CD4-positive, alpha-beta T cell treated with Interleukin-15 for 1 hour (primary cell): ENCODE results near the gene LILRB5.
"Not testable (repeated sequence)": the region's sequence is repeated elsewhere in the genome, so short reads cannot be mapped to it uniquely, and the experiment has no call there.

Source experiments
- DNase-seq: peaks from one replicate; pipeline ENCODE4 v3.0.0-alpha.2; 2020

LILRB5 gene

DNA sequence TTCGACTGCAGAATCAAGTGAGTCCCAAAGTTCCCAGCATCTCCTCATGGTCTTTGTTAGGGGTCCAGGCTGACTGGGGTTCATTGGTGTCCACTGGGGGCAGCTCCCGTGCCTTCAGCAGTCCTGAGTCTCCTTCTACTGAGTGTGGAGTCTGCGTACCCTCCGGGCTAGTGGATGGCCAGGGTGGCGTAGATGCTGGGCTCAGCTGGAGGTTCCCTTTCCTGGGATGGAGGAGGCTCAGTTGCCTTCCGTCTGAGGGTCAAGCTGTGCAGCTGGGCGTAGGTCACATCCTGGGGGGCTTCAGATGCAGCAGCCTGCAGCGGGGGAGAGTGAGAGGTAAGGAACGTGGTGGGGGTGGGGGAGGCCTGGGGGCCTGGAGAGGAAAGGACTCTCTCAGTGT lies 17.4 kb upstream of the LILRB5 start:
- not testable (repeated sequence) for DNase-seq

GRCh38 chr19:54273821-54274220 lies 16.7 kb upstream of the LILRB5 start:
- DNase-seq, result no peak

DNA sequence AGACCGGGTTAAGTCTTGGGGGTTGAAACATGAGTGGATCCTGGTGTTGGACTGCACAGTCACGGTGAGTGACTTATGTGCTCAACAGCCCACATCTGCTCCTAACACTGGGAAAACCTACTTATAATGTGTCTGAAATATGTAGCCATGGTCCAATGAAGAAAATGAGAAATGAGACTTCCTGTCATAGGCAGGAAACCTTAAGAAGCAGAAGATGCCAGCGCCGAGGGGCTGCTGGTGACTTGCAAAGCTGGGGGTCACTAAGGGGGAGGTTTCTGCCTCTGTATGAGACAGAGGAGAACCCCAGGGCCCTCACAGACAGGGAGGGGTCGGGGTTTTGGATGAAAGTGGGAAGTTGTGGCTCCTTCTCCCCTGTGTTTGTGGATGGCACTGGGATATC lies 15.1 kb upstream of the LILRB5 start:
- peak; percentile 43 for DNase-seq

DNA sequence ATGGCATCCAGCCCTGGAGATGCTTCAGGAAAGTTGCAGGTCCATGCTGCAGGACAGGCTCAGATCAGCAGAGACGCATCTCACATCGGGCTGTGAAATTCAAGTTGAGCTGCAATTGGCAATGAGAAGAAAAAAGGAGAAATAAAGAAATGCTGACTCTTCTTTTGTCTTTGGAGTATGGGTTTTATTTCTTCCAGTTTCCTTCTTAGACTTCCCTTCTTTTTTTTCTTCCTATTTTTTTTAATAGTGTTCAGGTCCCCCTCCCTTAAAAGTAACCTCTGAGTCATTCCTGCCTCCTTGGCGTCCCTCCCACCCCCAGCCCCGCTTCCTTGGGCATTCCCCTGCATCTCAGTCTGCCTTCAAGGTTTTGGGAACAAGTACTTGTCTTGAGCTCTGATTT lies 14.5 kb upstream of the LILRB5 start:
- peak; percentile 59 for DNase-seq

DNA sequence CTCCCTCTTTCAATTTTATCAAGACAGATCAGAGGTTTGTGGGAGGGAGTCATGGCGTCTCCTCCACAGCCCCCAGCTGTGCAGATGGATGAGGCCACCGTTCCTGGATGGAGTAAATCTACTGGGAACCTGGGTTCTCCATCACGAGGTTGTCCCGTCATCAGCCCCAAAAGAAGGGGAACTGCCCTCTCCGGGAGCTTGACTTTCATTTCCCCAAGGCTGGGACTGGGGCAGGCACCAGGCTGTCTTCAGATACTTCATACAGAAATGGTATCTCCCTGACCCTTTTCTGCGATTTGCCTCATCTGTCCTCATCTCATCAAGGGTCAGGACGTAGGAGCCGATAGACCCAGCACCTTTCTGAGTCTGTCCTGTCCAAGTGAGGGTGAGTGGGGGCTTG lies 14.0 kb upstream of the LILRB5 start:
- DNase-seq, result peak; percentile 59

DNA sequence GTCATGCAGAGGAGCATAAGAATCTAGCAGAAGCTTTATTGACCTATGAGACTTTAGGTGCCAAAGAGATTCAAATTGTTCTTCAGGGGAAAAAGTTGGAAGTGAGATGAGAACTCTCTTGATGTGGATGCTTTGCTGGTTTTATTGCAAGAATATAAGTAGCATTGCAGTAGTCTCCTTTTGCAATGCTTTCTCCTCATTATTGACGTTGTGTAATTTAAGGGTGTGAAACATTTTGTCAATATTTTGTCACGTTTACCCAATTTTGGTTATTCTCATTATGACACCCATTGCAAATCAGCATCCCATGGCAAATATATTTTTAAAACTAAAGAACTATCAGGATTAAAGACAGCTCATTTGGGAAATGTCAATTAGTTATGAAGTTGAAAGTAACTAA lies 11.9 kb upstream of the LILRB5 start:
- DNase-seq, result no peak

DNA sequence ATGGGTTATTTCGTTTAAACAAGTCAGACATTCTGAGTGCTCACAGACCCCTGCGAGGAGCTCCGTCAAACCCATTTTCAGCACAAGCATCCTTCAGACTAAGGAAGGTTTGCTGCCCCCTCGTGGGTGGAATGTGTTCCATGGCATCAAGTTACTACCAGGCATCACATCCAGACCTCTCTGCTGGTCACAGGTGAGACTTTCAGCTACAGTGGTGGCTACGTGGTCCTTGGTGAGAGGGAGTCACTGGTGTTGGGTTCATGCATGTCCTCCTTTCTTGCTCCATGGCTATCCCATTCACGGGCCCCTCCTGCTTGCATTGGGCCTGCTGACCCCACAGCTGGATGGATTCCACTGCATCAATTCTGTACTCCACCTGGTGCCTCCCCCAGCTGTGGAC lies 9.1 kb upstream of the LILRB5 start:
- peak; percentile 67 for DNase-seq

DNA sequence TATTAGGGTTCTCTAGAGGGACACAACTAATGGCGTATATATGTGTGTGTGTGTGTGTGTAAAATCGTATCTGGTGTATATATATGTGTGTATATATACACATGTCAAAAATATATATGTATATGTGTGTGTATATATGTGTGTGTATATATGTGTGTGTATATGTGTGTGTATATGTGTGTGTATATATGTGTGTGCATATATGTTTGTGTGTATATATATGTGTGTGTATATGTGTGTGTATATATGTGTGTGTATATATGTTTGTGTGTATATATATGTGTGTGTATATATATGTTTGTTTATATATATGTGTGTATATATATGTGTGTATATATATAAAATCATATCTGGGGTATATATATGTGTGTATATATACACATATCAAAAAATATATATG lies 5.4 kb upstream of the LILRB5 start:
- DNase-seq, result no peak

- DNase-seq, result peak; percentile 13
These were observed 5.0 kb upstream of the LILRB5 start for GRCh38 chr19:54262066-54262465.

DNA sequence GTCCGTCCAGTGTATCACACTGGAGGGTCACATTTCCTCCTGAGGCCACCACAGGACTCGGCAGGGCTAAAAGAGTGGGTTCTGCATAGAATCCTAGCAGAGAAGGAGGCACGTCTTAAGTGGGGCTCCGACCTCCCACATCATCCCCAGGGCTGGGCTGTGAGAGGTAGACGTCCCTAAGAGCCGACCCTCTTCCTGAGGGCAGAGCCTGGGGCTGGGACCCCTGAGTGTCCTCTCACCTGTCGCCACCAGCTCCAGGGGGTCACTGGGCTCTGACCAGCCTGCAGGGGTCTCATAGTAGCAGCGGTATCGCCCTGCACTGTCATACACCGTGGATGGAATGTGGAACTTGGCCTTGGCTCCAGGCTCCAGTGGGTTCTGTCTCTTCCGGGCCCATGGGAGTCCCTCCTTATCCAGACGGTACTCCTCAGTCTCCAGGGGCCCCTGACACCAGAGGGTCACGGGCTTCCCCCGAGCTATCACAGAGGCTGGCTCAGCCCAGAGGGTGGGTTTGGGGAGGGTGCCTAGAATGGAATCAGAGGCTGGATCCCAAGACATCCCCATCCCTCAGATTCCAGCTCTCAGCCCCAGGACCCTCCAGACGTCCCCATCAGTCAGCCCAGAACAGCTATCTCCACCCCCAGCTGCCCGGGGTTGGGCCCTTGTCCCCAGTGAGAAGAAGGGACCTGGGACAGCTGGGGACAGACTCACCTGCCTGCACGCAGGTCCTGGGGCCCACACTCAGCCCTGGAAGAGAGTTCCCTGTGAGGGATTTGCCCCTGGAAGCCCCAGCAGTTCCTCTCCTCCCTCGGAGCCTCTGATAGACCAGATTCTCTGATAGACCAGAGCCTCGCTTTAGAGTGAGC lies 590 bp downstream of the LILRB5 start:
- DNase-seq, result no peak

DNA sequence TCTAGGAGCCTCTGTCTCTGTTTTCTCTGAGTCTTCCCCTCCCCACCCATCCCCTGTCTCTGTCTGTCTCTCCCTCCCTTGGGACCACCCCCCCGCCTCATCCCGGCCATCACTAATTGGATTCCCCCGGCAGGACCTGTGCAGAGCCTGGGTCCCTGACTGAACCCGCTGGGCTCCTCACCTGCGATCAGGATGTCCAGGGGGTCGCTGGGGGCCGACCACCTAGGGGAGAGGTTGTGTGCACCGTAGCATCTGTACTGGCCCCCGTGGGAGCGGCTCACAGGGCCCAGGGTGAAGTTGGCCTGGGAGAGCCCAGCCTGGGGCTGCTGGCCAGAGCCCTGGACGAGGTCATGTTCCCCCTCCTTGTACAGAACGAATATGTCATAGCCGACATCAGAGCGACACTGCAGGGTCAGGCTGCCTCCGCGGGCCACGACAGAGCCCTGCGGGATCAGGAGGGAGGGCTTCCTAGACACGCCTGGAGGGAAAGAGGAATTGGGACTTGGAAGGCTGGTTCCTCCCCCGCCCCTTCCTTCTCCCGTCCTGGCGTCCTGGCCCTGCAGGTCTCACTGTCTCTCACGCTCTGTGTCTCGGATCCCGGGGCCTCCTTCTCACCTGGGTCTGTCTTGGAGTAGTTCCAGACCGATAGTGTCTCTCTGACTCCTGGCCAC lies 1.8 kb downstream of the LILRB5 start:
- DNase-seq, result no peak

GRCh38 chr19:54254195-54254906 lies 2.7 kb downstream of the LILRB5 start:
- no peak for DNase-seq

- no peak for DNase-seq
These were observed 3.5 kb downstream of the LILRB5 start for GRCh38 chr19:54253331-54254194.

DNA sequence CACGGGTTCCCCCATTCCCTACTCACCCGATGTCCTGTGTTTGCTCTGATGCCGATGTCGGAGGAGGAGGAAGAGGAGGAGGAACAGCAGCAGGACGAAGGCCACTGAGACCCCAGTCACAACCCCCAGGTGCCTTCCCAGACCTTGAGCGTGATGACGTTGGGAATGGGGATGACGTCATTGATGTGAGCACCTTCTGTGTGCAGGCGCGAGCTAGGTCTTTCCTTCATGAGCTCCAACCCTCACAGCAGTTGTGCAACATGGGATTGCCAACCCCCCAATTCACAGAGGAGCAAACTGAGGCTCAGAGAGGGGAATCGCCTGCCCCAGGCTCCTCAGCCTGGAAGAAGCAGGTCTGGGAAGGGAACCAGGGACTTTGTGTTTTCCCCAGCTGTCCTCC lies 4.2 kb downstream of the LILRB5 start:
- no peak for DNase-seq

GRCh38 chr19:54252243-54252642 lies 4.8 kb downstream of the LILRB5 start:
- DNase-seq, result no peak

- DNase-seq, result peak; percentile 76
These were observed 9.0 kb downstream of the LILRB5 start for GRCh38 chr19:54248016-54248601.

DNA sequence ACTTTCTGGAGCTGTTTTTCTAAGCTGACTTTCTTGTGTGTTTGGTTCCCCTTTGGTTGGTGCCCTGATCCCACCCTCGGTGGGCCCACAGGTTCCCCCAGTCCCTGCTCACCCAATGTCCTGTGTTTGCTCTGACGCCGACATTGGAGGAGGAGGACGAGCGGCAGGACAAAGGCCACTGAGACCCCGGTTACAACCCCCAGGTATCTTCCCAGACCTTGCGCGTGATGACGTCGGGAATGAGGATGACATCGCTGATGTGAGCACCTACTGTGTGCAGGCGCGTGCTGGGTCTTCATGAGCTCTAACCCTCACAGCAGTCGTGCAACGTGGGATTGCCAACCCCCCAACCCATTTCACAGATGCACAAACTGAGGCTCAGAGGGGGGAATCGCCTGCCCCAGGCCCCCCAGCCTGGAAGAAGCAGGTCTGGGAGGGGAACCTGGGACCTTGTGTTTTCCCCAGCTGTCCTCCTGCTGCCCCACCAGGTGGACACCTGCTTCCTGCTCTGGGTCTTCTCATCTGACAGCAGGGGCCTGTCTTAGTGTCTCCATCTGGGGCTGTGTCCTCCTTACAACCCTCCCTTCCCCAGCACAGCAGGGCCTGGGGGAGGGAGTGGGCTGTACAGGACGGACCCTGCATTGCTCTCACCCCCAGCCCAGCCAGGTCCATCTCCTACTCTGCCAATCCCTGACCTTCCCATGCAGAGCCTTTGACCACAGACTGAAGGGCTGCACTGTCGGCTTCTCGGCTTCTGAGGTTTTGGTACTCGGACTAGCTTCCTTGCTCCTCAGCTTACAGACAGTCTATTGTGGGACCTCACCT lies 9.8 kb downstream of the LILRB5 start:
- no peak for DNase-seq

DNA sequence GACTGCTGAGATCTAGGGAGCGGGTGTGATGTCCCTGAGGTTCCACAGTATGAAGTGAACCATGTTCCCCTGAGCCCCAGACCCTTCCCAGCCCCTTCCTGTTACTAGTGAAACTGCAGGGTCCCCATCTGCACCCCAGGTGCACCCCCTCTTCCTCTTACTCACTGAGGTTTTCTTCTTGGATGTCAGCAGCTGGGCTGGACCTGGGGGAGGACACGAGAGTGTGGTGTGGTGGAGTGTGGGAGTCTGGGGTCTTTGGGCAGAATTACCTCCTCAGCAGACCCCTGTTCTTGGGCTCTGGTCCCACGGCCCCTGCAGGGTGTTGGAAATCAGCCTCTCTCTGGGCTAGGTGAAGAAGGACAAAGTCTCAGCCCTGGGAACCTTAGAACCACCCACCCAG lies 11.1 kb downstream of the LILRB5 start:
- no peak for DNase-seq

GRCh38 chr19:54243809-54244208 lies 13.3 kb downstream of the LILRB5 start:
- DNase-seq, result not testable (repeated sequence)

DNA sequence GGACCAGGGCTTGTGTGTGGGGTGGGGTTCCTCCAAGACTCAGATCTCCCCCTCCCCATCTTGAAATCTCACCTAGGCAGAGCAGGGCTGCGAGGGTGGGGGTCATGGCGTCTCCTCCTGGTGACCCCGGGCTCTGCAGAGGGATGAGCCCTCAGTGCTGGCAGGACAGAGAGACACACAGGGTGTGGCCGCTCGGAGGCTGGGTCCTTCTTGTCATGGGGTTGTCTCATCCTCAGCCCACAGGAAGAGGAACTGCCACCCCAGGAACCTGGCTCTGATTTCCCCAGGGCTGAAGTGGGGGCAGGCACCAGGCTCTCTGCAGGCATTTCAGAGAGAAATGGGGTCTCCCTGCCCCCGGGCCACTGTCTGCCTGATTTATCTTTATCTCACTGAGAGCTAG lies 14.4 kb downstream of the LILRB5 start, which contains the start of gene LILRA6:
Gene LILRA6, minus strand, starts transcription at position 145 of the 400 bp plus-strand sequence.
- DNase-seq, result peak; percentile 34

- DNase-seq, result not testable (repeated sequence)
These were observed 14.8 kb downstream of the LILRB5 start for GRCh38 chr19:54242234-54242633.
